ENCODE data around the gene MKX. TPM values are rescaled to one million over a fixed set of nuclear protein-coding genes. Genes with fewer than 3 reads are reported as not detected.

The MKX gene
- total and polyA plus RNA-seq, 2 donors from 2014 or later, result 1.3 TPM; not detected in 1

DNA sequence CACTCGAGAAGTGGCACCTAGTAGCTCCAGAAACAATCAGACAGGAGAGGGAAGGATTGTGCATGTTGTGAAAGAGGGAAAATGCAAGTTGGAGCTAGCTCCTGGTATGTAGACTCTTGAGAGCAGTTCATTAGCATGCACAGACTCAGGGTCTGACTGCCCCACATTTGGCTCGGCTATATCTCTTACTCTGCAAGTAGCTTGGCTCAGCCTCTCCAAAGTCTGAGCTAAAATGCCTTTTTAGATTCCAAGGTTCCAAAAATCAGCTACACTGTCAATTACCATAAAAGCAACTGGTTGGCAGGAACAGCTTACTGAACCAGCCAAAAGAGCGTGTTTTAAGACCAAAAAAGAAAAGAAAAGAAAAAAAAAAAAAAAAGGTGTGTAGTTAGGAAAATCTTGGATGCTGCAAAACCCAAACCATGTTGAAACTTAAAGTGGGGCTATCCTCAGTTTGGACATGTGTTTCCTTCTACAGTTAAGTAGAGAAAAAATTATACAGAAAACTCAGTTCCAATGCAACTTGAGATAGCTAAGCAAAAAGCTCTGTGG lies 65.5 kb downstream of the MKX start:
- TF ChIP-seq, protein P1, sequence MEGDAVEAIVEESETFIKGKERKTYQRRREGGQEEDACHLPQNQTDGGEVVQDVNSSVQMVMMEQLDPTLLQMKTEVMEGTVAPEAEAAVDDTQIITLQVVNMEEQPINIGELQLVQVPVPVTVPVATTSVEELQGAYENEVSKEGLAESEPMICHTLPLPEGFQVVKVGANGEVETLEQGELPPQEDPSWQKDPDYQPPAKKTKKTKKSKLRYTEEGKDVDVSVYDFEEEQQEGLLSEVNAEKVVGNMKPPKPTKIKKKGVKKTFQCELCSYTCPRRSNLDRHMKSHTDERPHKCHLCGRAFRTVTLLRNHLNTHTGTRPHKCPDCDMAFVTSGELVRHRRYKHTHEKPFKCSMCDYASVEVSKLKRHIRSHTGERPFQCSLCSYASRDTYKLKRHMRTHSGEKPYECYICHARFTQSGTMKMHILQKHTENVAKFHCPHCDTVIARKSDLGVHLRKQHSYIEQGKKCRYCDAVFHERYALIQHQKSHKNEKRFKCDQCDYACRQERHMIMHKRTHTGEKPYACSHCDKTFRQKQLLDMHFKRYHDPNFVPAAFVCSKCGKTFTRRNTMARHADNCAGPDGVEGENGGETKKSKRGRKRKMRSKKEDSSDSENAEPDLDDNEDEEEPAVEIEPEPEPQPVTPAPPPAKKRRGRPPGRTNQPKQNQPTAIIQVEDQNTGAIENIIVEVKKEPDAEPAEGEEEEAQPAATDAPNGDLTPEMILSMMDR (IDR thresholded peaks at IDR 0.05; ENCODE audit: borderline replicate concordance, extremely low read depth, insufficient read depth), result no peak
- H3K4me1 ChIP-seq (ENCODE audit: control insufficient read depth in 2 of 3, insufficient read depth in 2 of 3, low read depth in 1 of 3, low read length in 3 of 3), result no peaks in the 10 kb centered on the region
- no peak overlapping the region for H3K27ac ChIP-seq (ENCODE audit: low read depth in 2 of 2, low read length in 2 of 2)
- intact Hi-C loops (cut with DNase I), result loop anchor here (5.0 kb wide), 1 partner anchor 202 kb away; no protein-coding TSS in a partner anchor
- no peak for FAIRE-seq
- no peaks in the 10 kb centered on the region for H3K36me3 ChIP-seq (ENCODE audit: control insufficient read depth in 2 of 3, insufficient read depth in 3 of 3, low read length in 3 of 3)
- peaks cover 0 to 2% (median 0%) of the 10 kb centered on the region in 3 donors for H3K9me3 ChIP-seq (ENCODE audit: control insufficient read depth in 2 of 3, insufficient read depth in 1 of 3, low read length in 3 of 3)
- no peak overlapping the region for H3K4me3 ChIP-seq (ENCODE audit: low read length in 3 of 3)
- H3K27me3 ChIP-seq (ENCODE audit: control insufficient read depth, insufficient read depth, low read length), result no peaks in the 10 kb centered on the region
- DNase-seq, result no peak
- no peak overlapping the region for H3K9ac ChIP-seq (ENCODE audit: low read length in 3 of 3)

DNA sequence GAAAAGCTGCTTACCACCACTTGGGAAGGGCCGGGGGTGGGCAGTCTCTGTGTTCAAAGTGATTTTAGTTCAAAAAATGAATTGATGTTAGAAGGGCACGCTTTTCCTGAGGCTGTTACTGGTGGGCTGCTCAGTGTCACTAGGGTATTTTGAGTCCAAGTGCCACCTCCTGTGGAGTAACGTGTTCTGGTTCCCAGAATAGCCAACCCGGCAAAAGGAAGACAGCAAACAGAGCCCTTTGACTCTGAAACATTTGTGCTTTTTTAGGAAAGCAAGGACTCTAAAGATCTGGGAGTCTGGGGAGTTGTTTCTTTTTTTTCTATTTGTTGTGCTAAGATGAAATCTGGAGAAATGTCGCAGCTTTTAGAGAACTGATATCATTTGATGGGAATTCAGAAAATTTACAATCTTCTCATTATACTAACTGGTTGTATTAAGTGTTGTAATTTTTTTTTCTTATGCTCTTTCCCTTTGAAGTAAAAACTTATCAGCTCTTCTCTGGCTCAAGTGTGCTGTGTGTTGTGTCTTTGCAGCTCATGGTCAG lies 66.2 kb downstream of the MKX start:
- Histone ChIP-seq H3K9ac (ENCODE audit: low read length in 3 of 3) (no peak overlapping the region), H3K27ac (ENCODE audit: low read depth in 2 of 2, low read length in 2 of 2) (no peak overlapping the region), H3K27me3 (ENCODE audit: control insufficient read depth, insufficient read depth, low read length) (no peaks in the 10 kb centered on the region), H3K36me3 (ENCODE audit: control insufficient read depth in 2 of 3, insufficient read depth in 3 of 3, low read length in 3 of 3) (no peaks in the 10 kb centered on the region), H3K4me1 (ENCODE audit: control insufficient read depth in 2 of 3, insufficient read depth in 2 of 3, low read depth in 1 of 3, low read length in 3 of 3) (no peaks in the 10 kb centered on the region), H3K4me3 (ENCODE audit: low read length in 3 of 3) (no peak overlapping the region), H3K9me3 (ENCODE audit: control insufficient read depth in 2 of 3, insufficient read depth in 1 of 3, low read length in 3 of 3) (peaks cover 0 to 2% (median 0%) of the 10 kb centered on the region in 3 donors)
- TF ChIP-seq, protein P1 (IDR thresholded peaks at IDR 0.05; ENCODE audit: borderline replicate concordance, extremely low read depth, insufficient read depth), result no peak
- no peak for FAIRE-seq
- intact Hi-C loops (cut with DNase I), result no loop called here
- no peak for DNase-seq

DNA sequence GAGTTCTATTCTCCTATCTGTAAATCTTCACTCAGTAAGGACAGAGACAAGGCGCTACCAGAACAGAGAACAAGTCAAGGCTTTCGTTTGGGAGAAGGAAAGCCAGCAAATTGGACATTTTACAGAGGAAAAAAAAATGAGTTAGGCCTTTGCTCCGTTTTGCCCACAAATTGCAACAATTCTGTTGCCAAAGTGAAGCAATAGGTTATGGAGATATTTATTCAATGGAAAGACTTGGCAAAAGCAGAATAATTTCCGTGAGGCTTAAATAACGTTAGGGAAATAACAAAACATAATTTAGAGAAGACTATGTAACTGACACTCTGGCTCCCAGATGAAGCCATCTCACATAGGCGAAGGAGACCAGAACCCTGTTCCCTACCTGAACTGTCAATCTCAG lies 67.5 kb downstream of the MKX start:
- Histone ChIP-seq H3K4me3 (ENCODE audit: low read length in 3 of 3) (no peak overlapping the region), H3K9me3 (ENCODE audit: control insufficient read depth in 2 of 3, insufficient read depth in 1 of 3, low read length in 3 of 3) (peaks cover 0 to 2% (median 0%) of the 10 kb centered on the region in 3 donors), H3K27ac (ENCODE audit: low read depth in 2 of 2, low read length in 2 of 2) (no peak overlapping the region), H3K36me3 (ENCODE audit: control insufficient read depth in 2 of 3, insufficient read depth in 3 of 3, low read length in 3 of 3) (no peaks in the 10 kb centered on the region), H3K9ac (ENCODE audit: low read length in 3 of 3) (no peak overlapping the region), H3K4me1 (ENCODE audit: control insufficient read depth in 2 of 3, insufficient read depth in 2 of 3, low read depth in 1 of 3, low read length in 3 of 3) (no peaks in the 10 kb centered on the region), H3K27me3 (ENCODE audit: control insufficient read depth, insufficient read depth, low read length) (no peaks in the 10 kb centered on the region)
- TF ChIP-seq, protein P1 (IDR thresholded peaks at IDR 0.05; ENCODE audit: borderline replicate concordance, extremely low read depth, insufficient read depth), result no peak
- intact Hi-C loops (cut with DNase I), result no loop called here
- FAIRE-seq (no peak), DNase-seq (no peak)
